ENCODE data around the gene VRK1. TPM values are rescaled to one million over a fixed set of nuclear protein-coding genes. Genes with fewer than 3 reads are reported as not detected.

Gene VRK1
- total and polyA plus RNA-seq, 2 of the 4 experiments (the other 2 are of a cell fraction): 14.2 to 19.9 TPM

DNA sequence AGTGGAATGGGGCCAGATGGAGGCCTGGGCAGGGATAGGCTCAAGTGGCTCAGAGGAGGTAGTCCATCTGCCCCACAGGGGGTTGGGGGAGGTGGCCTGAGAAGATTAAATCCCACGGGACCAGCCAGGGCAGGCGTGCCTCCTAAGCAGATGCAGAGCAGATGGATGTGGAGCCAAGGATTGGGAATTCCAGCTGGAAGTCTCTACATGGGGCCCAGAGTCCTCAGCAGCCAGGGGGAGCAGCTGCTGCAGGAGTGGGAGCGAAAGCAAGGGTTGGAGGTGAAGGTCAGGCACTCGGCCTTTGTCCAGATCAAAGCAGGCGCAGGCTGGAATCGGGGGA lies 42.4 kb upstream of the VRK1 start:
- POLR2A ChIA-PET (ENCODE audit: unreplicated experiment): no interaction called here
- no peak overlapping the region for H2AK9ac ChIP-seq (replicated peaks; ENCODE audit: low read depth, low read length, poor library complexity)
- no peak overlapping the region for H3K27ac ChIP-seq (ENCODE audit: insufficient read depth, low read length)
- H3K4me2 ChIP-seq (ENCODE audit: low read depth, low read length): no peak overlapping the region
- H4K8ac ChIP-seq (ENCODE audit: low read depth in 2 of 2, low read length in 2 of 2): no peak overlapping the region
- BruUV-seq (replicated peaks): no TSS peak
- ATAC-seq (ENCODE audit: low read depth): no peak
- H3K56ac ChIP-seq (ENCODE audit: extremely low read depth, insufficient read depth, low read length): no peak overlapping the region
- H2BK15ac ChIP-seq (ENCODE audit: low read depth, low read length): no peak overlapping the region
- no peak overlapping the region for H3K14ac ChIP-seq (replicated peaks; ENCODE audit: low read depth, low read length)
- intact Hi-C loops (cut with micrococcal nuclease) (no loop called here), dilution Hi-C loops (cut with HindIII; ENCODE audit: low sequenced_read_pairs, unreplicated experiment) (no loop called here), in situ Hi-C loops (cut with MboI; ENCODE audit: low sequenced_read_pairs) (no loop called here)
- CTCF ChIA-PET: no interaction called here
- no peaks in the 10 kb centered on the region for H3K9me3 ChIP-seq (ENCODE audit: control insufficient read depth, insufficient read depth, low read length)
- H3K4me1 ChIP-seq (ENCODE audit: control insufficient read depth, insufficient read depth, low read length): no peaks in the 10 kb centered on the region
- H2BK5ac ChIP-seq (ENCODE audit: low read depth, low read length, poor library complexity, severe bottlenecking): no peak overlapping the region
- no peak overlapping the region for H2BK20ac ChIP-seq (ENCODE audit: low read depth, low read length)
- no peaks in the 10 kb centered on the region for H3K79me1 ChIP-seq (ENCODE audit: low read depth in 1 of 2, low read length in 2 of 2)
- peak overlapping the region; percentile 32 for H2AFZ ChIP-seq (replicated peaks; ENCODE audit: low read length, poor library complexity)
- H4K91ac ChIP-seq (ENCODE audit: insufficient read depth, low read depth, low read length): no peak overlapping the region
- no peak overlapping the region for H4K5ac ChIP-seq (ENCODE audit: low read depth, low read length)
- H3K9me1 ChIP-seq (ENCODE audit: insufficient read depth, low read length): no peaks in the 10 kb centered on the region
- H3K36me3 ChIP-seq (ENCODE audit: control insufficient read depth, insufficient read depth, low read length): no peaks in the 10 kb centered on the region
- no peak overlapping the region for H3K23ac ChIP-seq (ENCODE audit: low read depth, low read length)
- 0% methylated on average over 1 of the region's 6 CpGs; no CpG with 5 or more reads in 1 of the 2 experiments for WGBS, 2 experiments (ENCODE audit: extremely low coverage in 2 of 2, insufficient read length in 1 of 2)
- H3K4me3 ChIP-seq (ENCODE audit: insufficient read depth, low read depth, low read length): no peak overlapping the region
- TF ChIP-seq RAD21 (IDR thresholded peaks at IDR 0.05; ENCODE audit: low read length) (no peak), FOS (IDR thresholded peaks at IDR 0.05; ENCODE audit: low read depth, low read length) (no peak), NFE2L2 (IDR thresholded peaks at IDR 0.05; ENCODE audit: low read depth, low read length) (no peak), MAFK (IDR thresholded peaks at IDR 0.05; ENCODE audit: low read depth, low read length) (no peak), POLR2A (IDR thresholded peaks at IDR 0.05; ENCODE audit: low read depth, low read length) (no peak), USF2 (IDR thresholded peaks at IDR 0.05; ENCODE audit: low read depth, low read length) (no peak), CHD1 (IDR thresholded peaks at IDR 0.05; ENCODE audit: low read depth, low read length) (no peak), SMC3 (IDR thresholded peaks at IDR 0.05; ENCODE audit: low read depth, low read length) (no peak), BHLHE40 (IDR thresholded peaks at IDR 0.05; ENCODE audit: low read depth, low read length) (no peak), RFX5 (IDR thresholded peaks at IDR 0.05; ENCODE audit: low read depth, low read length) (no peak), RCOR1 (IDR thresholded peaks at IDR 0.05; ENCODE audit: insufficient replicate concordance, low read length) (no peak)
- TF ChIP-seq, protein P1, sequence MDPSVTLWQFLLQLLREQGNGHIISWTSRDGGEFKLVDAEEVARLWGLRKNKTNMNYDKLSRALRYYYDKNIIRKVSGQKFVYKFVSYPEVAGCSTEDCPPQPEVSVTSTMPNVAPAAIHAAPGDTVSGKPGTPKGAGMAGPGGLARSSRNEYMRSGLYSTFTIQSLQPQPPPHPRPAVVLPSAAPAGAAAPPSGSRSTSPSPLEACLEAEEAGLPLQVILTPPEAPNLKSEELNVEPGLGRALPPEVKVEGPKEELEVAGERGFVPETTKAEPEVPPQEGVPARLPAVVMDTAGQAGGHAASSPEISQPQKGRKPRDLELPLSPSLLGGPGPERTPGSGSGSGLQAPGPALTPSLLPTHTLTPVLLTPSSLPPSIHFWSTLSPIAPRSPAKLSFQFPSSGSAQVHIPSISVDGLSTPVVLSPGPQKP (IDR thresholded peaks at IDR 0.05; ENCODE audit: borderline replicate concordance, low read depth, low read length): no peak
- TF ChIP-seq, protein P2, sequence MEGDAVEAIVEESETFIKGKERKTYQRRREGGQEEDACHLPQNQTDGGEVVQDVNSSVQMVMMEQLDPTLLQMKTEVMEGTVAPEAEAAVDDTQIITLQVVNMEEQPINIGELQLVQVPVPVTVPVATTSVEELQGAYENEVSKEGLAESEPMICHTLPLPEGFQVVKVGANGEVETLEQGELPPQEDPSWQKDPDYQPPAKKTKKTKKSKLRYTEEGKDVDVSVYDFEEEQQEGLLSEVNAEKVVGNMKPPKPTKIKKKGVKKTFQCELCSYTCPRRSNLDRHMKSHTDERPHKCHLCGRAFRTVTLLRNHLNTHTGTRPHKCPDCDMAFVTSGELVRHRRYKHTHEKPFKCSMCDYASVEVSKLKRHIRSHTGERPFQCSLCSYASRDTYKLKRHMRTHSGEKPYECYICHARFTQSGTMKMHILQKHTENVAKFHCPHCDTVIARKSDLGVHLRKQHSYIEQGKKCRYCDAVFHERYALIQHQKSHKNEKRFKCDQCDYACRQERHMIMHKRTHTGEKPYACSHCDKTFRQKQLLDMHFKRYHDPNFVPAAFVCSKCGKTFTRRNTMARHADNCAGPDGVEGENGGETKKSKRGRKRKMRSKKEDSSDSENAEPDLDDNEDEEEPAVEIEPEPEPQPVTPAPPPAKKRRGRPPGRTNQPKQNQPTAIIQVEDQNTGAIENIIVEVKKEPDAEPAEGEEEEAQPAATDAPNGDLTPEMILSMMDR (conservative IDR thresholded peaks at IDR 0.05; ENCODE audit: low read depth, low read length): no peak
- peaks cover 5% of the 10 kb centered on the region for H3K27me3 ChIP-seq (ENCODE audit: control insufficient read depth, insufficient read depth, low read length)
- no peak overlapping the region for H2BK120ac ChIP-seq (ENCODE audit: low read depth, low read length)
- no peak for DNase-seq
- H2AK5ac ChIP-seq (ENCODE audit: low read depth, low read length): no peak overlapping the region
- no peak overlapping the region for H3K4ac ChIP-seq (ENCODE audit: low read depth, low read length)
- H3K9ac ChIP-seq (ENCODE audit: low read depth, low read length): no peak overlapping the region
- H3K18ac ChIP-seq (ENCODE audit: low read depth, low read length): no peak overlapping the region
- no peaks in the 10 kb centered on the region for H4K20me1 ChIP-seq (ENCODE audit: insufficient read depth, low read length)
